ENCODE data around the gene C2orf74. TPM values are rescaled to one million over a fixed set of nuclear protein-coding genes. Genes with fewer than 3 reads are reported as not detected.

The C2orf74 gene
- total RNA-seq, 1 donor from 2014 or later = 2.6 TPM

DNA sequence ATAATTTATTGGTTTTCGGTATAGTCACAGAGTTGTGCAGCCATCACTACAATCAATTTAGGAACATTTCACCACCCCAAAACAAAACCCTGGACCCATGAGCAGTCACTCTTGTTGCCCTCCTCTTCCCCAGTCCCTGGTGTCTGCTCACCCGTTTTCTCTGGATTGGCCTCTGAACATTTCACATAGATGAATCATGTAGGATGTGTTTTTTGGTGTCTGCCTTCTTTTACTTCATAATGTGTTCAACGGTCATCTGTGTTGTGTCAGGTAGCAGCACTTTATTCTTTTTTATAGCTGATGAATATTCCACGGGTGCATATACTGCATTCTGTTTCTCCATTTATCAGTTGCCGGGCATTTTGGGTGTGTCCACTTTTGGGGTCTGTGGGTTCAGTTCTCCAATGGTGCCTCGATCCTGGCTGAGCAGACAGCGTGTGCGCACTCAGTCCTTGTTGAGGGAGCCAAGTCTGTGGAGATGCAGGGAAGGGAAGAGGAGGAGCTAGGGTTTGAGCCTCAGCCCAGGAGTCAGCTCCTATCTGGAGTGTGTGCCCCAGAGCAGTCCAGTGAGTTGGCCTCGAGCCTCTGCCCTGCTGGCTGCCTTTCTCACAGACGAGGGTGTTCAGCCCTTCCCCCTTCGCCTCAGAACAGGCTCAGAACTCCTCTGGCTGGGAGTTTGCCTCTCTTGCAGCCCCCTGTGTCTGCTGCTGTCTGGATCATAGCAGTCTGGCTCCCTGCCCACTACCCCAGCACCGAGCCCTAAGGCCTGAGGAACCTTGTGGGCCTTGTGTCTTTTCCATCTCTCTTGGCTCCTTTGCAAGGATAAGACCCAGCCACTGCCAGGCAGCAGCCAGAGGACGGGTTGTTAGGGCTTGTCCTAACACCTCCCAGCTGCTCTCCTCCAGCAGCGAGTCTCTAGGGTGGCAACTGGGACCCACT is 18.0 kb downstream of the C2orf74 start:
- no peaks in the 10 kb centered on the region for H3K9me3 ChIP-seq (ENCODE audit: control insufficient read depth in 3 of 3, low read length in 3 of 3)
- peaks cover 33 to 43% (median 35%) of the 10 kb centered on the region in 3 donors for H3K36me3 ChIP-seq (ENCODE audit: control insufficient read depth in 3 of 3, insufficient read depth in 3 of 3, low read length in 3 of 3)
- H3K4me1 ChIP-seq (ENCODE audit: control insufficient read depth in 3 of 3, insufficient read depth in 3 of 3, low read length in 3 of 3) = peaks cover 38 to 48% (median 38%) of the 10 kb centered on the region in 3 donors
- H3K4me3 ChIP-seq (ENCODE audit: low read length in 3 of 3) = peak overlapping the region; percentile 13 to 51 (median 37)
- H3K27ac ChIP-seq (ENCODE audit: low read depth, low read length) = peak overlapping the region; percentile 95
- H3K27me3 ChIP-seq (ENCODE audit: control insufficient read depth in 3 of 3, insufficient read depth in 3 of 3, low read length in 3 of 3) = no peaks in the 10 kb centered on the region
- peak overlapping the region; percentile 45 to 60 (median 58) for H3K9ac ChIP-seq (ENCODE audit: low read depth in 1 of 3, low read length in 3 of 3)

- no peaks in the 10 kb centered on the region for H3K27me3 ChIP-seq (ENCODE audit: control insufficient read depth in 3 of 3, insufficient read depth in 3 of 3, low read length in 3 of 3)
- peaks cover 40 to 50% (median 42%) of the 10 kb centered on the region in 3 donors for H3K36me3 ChIP-seq (ENCODE audit: control insufficient read depth in 3 of 3, insufficient read depth in 3 of 3, low read length in 3 of 3)
- no peak overlapping the region for H3K27ac ChIP-seq (ENCODE audit: low read depth, low read length)
- peak overlapping the region in 2 of 3 donors; percentile 4 to 39 for H3K4me3 ChIP-seq (ENCODE audit: low read length in 3 of 3)
- peak overlapping the region; percentile 45 to 60 (median 45) for H3K9ac ChIP-seq (ENCODE audit: low read depth in 1 of 3, low read length in 3 of 3)
- H3K9me3 ChIP-seq (ENCODE audit: control insufficient read depth in 3 of 3, low read length in 3 of 3) = no peaks in the 10 kb centered on the region
- H3K4me1 ChIP-seq (ENCODE audit: control insufficient read depth in 3 of 3, insufficient read depth in 3 of 3, low read length in 3 of 3) = peaks cover 38 to 48% (median 38%) of the 10 kb centered on the region in 3 donors
Observed at GRCh38 chr2:61180686-61181085, 18.7 kb downstream of the C2orf74 start.

DNA sequence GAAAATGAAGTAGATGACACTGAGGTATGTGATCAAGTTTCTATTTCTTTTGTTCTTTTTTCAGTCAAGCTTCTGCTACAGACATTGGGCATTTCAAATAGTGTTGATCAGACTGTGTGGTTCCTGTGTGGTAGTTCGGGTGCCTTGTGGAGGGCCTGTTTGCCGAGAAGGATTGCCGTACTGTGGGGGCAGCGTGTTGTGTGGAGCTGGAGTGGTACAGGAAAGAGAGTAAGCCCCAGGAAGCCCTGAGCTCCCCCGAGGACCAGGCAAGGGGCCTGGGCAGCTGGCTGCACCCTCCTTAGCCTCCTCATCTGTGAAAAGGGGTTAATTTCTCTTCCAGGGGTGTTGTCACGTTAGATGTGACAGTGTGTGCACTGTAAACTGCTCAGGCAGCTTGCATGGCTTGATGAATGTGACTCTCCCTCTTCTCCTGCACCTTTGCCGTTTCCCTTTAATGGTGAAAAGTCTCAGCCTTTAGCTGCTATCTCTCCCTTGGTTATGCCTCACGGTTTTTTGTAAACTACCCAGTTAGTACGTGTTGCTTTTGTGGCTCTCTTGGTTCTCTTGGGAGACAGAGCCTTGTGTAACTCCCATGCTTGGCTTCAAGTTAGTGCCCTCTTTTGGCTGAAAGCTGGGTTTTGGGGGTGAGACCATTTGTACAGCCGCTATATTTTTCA is 19.5 kb downstream of the C2orf74 start:
- Histone ChIP-seq H3K4me3 (ENCODE audit: low read length in 3 of 3) (no peak overlapping the region), H3K9ac (ENCODE audit: low read depth in 1 of 3, low read length in 3 of 3) (peak overlapping the region in 1 of 3 donors; percentile 16), H3K36me3 (ENCODE audit: control insufficient read depth in 3 of 3, insufficient read depth in 3 of 3, low read length in 3 of 3) (peaks cover 45 to 58% (median 47%) of the 10 kb centered on the region in 3 donors), H3K27me3 (ENCODE audit: control insufficient read depth in 3 of 3, insufficient read depth in 3 of 3, low read length in 3 of 3) (no peaks in the 10 kb centered on the region), H3K9me3 (ENCODE audit: control insufficient read depth in 3 of 3, low read length in 3 of 3) (no peaks in the 10 kb centered on the region), H3K4me1 (ENCODE audit: control insufficient read depth in 3 of 3, insufficient read depth in 3 of 3, low read length in 3 of 3) (peaks cover 36 to 43% (median 38%) of the 10 kb centered on the region in 3 donors), H3K27ac (ENCODE audit: low read depth, low read length) (no peak overlapping the region)

- no peaks in the 10 kb centered on the region for H3K27me3 ChIP-seq (ENCODE audit: control insufficient read depth in 3 of 3, insufficient read depth in 3 of 3, low read length in 3 of 3)
- peaks cover 36 to 39% (median 38%) of the 10 kb centered on the region in 3 donors for H3K4me1 ChIP-seq (ENCODE audit: control insufficient read depth in 3 of 3, insufficient read depth in 3 of 3, low read length in 3 of 3)
- peaks cover 46 to 63% (median 50%) of the 10 kb centered on the region in 3 donors for H3K36me3 ChIP-seq (ENCODE audit: control insufficient read depth in 3 of 3, insufficient read depth in 3 of 3, low read length in 3 of 3)
- no peak overlapping the region for H3K9ac ChIP-seq (ENCODE audit: low read depth in 1 of 3, low read length in 3 of 3)
- no peak overlapping the region for H3K4me3 ChIP-seq (ENCODE audit: low read length in 3 of 3)
- no peaks in the 10 kb centered on the region for H3K9me3 ChIP-seq (ENCODE audit: control insufficient read depth in 3 of 3, low read length in 3 of 3)
- H3K27ac ChIP-seq (ENCODE audit: low read depth, low read length) = no peak overlapping the region
Observed at GRCh38 chr2:61182059-61182383, 20.0 kb downstream of the C2orf74 start.

DNA sequence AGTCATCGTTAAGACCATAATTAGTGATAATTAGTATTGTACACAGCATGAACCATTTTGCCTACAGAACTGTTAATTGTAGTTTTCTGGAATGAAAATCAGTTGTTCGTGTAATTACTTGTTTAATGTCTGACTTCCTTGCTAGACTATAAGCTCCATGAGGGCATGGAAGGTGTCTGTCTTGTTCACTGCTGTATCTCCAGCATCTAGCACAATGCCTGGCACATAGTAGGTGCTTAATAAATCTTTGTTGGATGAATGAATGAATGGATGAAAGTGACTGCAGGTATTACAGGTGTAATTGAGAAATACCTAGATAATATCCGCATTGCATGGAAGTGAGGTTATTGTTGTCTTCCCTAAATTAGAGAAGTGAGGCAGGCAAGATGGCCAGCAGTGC is 21.8 kb downstream of the C2orf74 start:
- no peak overlapping the region for H3K27ac ChIP-seq (ENCODE audit: low read depth, low read length)
- peaks cover 50 to 77% (median 68%) of the 10 kb centered on the region in 3 donors for H3K36me3 ChIP-seq (ENCODE audit: control insufficient read depth in 3 of 3, insufficient read depth in 3 of 3, low read length in 3 of 3)
- H3K4me1 ChIP-seq (ENCODE audit: control insufficient read depth in 3 of 3, insufficient read depth in 3 of 3, low read length in 3 of 3) = peaks cover 28% of the 10 kb centered on the region in 3 donors
- H3K9ac ChIP-seq (ENCODE audit: low read depth in 1 of 3, low read length in 3 of 3) = no peak overlapping the region
- H3K9me3 ChIP-seq (ENCODE audit: control insufficient read depth in 3 of 3, low read length in 3 of 3) = no peaks in the 10 kb centered on the region
- no peak overlapping the region for H3K4me3 ChIP-seq (ENCODE audit: low read length in 3 of 3)
- no peaks in the 10 kb centered on the region for H3K27me3 ChIP-seq (ENCODE audit: control insufficient read depth in 3 of 3, insufficient read depth in 3 of 3, low read length in 3 of 3)

- no peak overlapping the region for H3K4me3 ChIP-seq (ENCODE audit: low read length in 3 of 3)
- H3K27ac ChIP-seq (ENCODE audit: low read depth, low read length) = no peak overlapping the region
- H3K36me3 ChIP-seq (ENCODE audit: control insufficient read depth in 3 of 3, insufficient read depth in 3 of 3, low read length in 3 of 3) = peaks cover 50 to 76% (median 71%) of the 10 kb centered on the region in 3 donors
- H3K9ac ChIP-seq (ENCODE audit: low read depth in 1 of 3, low read length in 3 of 3) = no peak overlapping the region
- no peaks in the 10 kb centered on the region for H3K9me3 ChIP-seq (ENCODE audit: control insufficient read depth in 3 of 3, low read length in 3 of 3)
- H3K27me3 ChIP-seq (ENCODE audit: control insufficient read depth in 3 of 3, insufficient read depth in 3 of 3, low read length in 3 of 3) = no peaks in the 10 kb centered on the region
- peaks cover 23 to 24% (median 23%) of the 10 kb centered on the region in 3 donors for H3K4me1 ChIP-seq (ENCODE audit: control insufficient read depth in 3 of 3, insufficient read depth in 3 of 3, low read length in 3 of 3)
Observed at GRCh38 chr2:61184263-61184662, 22.3 kb downstream of the C2orf74 start.

- H3K9ac ChIP-seq (ENCODE audit: low read depth in 1 of 3, low read length in 3 of 3) = no peak overlapping the region
- peaks cover 13% of the 10 kb centered on the region in 3 donors for H3K4me1 ChIP-seq (ENCODE audit: control insufficient read depth in 3 of 3, insufficient read depth in 3 of 3, low read length in 3 of 3)
- no peak overlapping the region for H3K4me3 ChIP-seq (ENCODE audit: low read length in 3 of 3)
- no peak overlapping the region for H3K27ac ChIP-seq (ENCODE audit: low read depth, low read length)
- H3K36me3 ChIP-seq (ENCODE audit: control insufficient read depth in 3 of 3, insufficient read depth in 3 of 3, low read length in 3 of 3) = peaks cover 50 to 81% (median 77%) of the 10 kb centered on the region in 3 donors
- H3K9me3 ChIP-seq (ENCODE audit: control insufficient read depth in 3 of 3, low read length in 3 of 3) = no peaks in the 10 kb centered on the region
- no peaks in the 10 kb centered on the region for H3K27me3 ChIP-seq (ENCODE audit: control insufficient read depth in 3 of 3, insufficient read depth in 3 of 3, low read length in 3 of 3)
Observed at GRCh38 chr2:61185231-61185728, 23.3 kb downstream of the C2orf74 start.

DNA sequence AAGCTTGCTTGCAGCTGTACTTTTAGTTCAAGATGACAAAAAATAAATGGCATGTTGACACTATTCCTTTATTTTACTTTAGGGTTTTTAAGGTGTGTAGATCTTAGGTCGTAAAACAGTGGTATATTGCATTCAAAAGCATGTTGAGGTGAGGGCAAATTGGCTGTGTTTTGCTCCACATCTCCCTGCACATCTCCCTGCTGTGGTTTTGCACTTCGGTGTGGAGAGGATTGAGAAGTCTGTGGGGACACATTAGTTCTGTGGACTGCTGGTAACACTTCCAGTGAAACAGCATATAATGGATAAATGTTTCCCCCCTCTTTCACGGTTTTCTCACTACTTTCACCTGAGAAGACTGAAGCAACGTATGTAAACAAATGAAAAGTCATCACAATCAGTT is 25.1 kb downstream of the C2orf74 start:
- H3K9ac ChIP-seq (ENCODE audit: low read depth in 1 of 3, low read length in 3 of 3) = no peak overlapping the region
- no peak overlapping the region for H3K4me3 ChIP-seq (ENCODE audit: low read length in 3 of 3)
- H3K4me1 ChIP-seq (ENCODE audit: control insufficient read depth in 3 of 3, insufficient read depth in 3 of 3, low read length in 3 of 3) = no peaks in the 10 kb centered on the region
- H3K36me3 ChIP-seq (ENCODE audit: control insufficient read depth in 3 of 3, insufficient read depth in 3 of 3, low read length in 3 of 3) = peaks cover 38 to 83% (median 81%) of the 10 kb centered on the region in 3 donors
- no peak overlapping the region for H3K27ac ChIP-seq (ENCODE audit: low read depth, low read length)
- H3K27me3 ChIP-seq (ENCODE audit: control insufficient read depth in 3 of 3, insufficient read depth in 3 of 3, low read length in 3 of 3) = no peaks in the 10 kb centered on the region
- no peaks in the 10 kb centered on the region for H3K9me3 ChIP-seq (ENCODE audit: control insufficient read depth in 3 of 3, low read length in 3 of 3)

- Histone ChIP-seq H3K9me3 (ENCODE audit: control insufficient read depth in 3 of 3, low read length in 3 of 3) (no peaks in the 10 kb centered on the region), H3K4me1 (ENCODE audit: control insufficient read depth in 3 of 3, insufficient read depth in 3 of 3, low read length in 3 of 3) (no peaks in the 10 kb centered on the region), H3K4me3 (ENCODE audit: low read length in 3 of 3) (no peak overlapping the region), H3K27me3 (ENCODE audit: control insufficient read depth in 3 of 3, insufficient read depth in 3 of 3, low read length in 3 of 3) (no peaks in the 10 kb centered on the region), H3K36me3 (ENCODE audit: control insufficient read depth in 3 of 3, insufficient read depth in 3 of 3, low read length in 3 of 3) (peaks cover 3 to 39% (median 37%) of the 10 kb centered on the region in 3 donors), H3K9ac (ENCODE audit: low read depth in 1 of 3, low read length in 3 of 3) (no peak overlapping the region), H3K27ac (ENCODE audit: low read depth, low read length) (no peak overlapping the region)
Observed at GRCh38 chr2:61193670-61194561, 31.9 kb downstream of the C2orf74 start.

All from skeletal muscle tissue (tissue), 4 donors.